ENCODE measurements around the gene FCGR3B.
"Not testable (repeated sequence)": the region's sequence is repeated elsewhere in the genome, so short reads cannot be mapped to it uniquely, and the experiment has no call there.

- not testable (repeated sequence) for TF ChIP-seq POLR2A, CTCF (IDR thresholded peaks at IDR 0.05)
Measured at GRCh38 chr1:161606541-161607336, 24.2 kb downstream of the FCGR3B start.

Data from uterus (tissue), 2 donors.